HK-2 (cell line): Measurements from ENCODE around the gene NTRK3.
"Not testable (repeated sequence)": the region's sequence is repeated elsewhere in the genome, so short reads cannot be mapped to it uniquely, and the experiment has no call there.

Source experiments
- DNase-seq: peaks from one replicate; pipeline ENCODE4 v3.0.0-alpha.2; 2018; ENCODE audit not compliant: unreplicated experiment

NTRK3 gene

DNA sequence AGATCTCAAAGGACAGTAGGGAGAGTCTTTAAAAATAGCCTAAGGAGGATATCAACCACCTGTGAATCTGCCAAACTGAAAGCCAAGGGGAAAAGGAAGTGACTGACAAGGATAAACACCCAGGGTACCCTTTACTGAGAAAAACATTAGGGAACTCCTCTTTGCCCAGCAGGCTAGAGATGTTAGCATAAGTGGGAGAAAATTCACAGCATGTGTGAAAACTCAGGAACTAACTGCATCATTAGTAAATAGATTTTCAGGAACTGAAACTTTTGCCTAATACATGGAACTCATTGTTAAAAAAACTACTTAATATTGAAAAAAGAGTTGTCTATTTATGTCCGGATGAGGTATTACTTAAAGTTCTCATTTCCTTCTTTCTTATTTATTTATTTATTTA is 375.5 kb downstream of the NTRK3 start:
- DNase-seq, result no peak

DNA sequence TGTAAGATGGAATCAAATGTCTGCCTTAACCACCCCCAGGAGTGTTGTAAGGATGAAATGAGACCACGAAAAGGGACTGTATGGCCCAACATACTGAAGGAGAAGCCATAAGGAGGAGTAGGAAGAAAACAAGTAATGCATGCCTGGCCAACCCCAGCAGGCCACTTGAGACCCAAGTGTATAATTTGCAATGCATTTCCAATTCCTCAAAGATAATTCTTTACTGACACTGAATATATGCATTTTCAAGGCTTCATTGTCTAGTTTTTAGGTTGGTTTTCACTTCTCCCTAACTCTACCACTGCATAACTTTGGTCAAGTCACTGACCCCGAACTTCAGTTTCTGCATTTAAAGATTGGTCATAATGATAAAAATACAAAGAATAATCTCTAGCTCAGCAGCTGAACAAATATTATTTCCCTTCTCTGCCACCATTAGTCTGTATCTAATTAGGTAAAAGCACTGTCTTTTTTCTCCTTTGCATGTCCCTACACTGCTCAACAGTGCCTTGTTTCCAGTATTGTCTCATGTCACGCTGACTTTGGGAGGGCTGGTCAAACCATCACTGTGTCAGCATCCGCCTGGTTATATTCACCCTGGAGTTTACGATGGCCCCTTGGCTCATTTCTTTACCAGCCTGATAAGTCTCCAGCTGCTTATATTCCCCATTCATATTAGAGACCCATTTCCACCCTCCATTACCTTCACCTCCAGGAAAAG is 378.6 kb downstream of the NTRK3 start:
- no peak for DNase-seq

DNA sequence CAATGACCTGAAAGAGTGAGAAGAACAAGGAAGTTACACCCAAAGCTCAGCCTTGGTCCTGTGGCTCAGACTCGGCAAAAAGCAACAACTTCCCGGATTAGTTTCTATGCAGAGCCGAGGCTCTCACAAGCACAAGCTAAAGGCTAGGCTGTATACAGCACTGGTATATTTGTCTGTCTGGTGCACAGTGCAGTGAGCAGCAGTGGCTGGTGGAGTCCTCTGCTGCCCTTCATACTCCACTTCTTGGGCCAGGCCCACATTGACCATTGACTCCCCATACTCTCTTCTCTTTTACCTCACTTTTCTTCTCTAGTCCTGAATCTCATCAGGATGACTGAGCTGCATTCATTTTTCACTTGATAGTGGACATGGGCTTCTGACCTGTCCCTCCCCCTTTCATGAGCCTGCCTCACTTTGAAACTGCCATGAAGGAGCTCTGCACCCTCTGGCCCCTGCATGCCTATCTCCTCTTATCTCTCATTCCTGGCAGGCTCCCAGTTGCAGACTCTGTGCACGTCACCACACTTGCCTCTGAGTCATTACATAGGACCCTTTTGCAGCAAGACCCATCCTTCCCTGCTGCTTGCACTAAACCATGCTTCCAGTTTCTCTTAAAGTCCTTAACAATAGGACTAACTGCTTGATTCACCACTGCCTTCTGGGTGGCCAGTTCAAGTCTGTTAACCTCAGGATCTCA is 379.3 kb downstream of the NTRK3 start:
- DNase-seq, result no peak

DNA sequence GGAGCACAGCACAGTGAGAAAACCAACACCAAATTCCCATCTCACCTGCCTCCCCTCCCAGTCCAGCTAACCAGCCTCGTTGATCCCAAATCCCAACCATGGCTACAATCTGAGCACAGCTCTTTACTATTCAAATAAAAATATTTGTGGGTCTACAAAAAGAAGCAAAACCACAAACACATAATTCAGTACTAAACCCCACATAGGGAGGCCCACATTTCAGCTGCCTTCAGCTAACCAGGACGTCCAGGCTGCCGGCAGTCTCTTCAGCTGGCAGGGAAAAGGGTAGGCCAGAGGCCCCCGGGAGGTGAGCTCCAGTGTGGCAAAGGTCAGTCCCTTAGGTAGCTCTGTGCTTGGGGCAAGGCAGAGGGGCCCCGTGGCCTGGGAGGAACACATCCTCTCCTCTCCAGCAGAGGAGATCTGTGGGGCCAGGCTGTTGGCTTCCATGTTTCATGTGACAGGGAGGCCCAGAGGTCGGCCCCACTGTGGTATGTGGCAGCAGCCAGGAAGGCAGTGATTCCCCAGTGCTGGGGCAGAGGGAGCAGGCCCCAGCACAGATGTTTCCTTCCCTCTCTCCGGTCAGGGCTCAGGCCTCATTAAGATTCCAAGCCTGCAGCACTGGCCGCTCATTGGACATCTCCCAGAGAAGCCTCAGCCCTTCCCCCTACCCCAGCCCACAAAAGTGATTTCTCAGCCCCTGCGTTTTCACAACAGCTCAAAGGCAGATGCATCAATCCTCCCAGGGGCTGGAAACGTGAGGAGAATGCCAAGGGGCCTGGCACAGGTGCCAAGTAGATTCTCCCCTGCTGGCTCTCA is 381.4 kb downstream of the NTRK3 start:
- DNase-seq, result no peak

DNA sequence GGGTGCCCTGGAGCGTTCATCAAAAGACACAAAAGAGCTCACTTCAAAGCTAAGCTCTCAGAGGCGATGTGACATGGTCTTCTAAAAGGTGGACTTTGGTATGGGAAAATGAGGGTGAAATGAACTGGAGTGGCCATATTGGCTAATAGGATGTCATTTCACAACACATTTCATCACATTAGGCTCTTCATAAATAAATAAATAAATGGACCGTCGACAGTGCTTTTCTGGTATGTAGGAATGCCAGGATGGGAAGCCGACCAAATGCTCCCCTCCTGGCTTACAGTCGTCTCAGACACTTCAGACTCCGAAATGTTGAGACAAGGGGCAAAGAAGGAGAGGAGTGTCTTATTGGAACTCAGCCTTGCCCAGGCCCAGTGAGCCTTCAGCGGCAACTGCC is 383.0 kb downstream of the NTRK3 start:
- DNase-seq, result no peak

DNA sequence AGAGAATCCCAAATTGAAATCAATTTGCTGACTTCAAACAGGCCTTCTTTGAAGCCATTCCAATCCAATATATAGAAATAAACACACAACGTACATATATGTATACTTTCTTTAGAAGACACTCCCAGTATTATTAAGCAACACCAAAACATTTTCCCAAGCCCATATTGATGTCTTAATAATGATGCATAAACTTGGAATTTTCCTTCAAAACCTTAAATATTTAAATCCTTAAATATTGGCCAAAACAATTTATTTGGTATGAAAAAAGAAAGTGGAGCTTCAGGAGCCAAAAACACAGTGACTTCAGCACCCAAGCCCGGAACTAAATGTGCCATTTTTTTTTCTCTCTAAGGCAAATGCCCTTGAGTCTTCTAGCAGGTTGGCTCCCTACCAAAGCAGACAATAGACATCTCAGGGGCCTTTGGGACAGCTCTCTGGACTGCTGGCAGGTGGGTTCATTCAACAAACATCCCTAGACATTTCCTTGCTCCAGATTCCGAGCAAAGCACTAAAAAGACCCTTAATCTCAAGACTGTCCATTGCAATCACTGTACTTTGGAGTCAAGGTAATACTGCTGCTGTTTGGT is 384.7 kb downstream of the NTRK3 start:
- no peak for DNase-seq

DNA sequence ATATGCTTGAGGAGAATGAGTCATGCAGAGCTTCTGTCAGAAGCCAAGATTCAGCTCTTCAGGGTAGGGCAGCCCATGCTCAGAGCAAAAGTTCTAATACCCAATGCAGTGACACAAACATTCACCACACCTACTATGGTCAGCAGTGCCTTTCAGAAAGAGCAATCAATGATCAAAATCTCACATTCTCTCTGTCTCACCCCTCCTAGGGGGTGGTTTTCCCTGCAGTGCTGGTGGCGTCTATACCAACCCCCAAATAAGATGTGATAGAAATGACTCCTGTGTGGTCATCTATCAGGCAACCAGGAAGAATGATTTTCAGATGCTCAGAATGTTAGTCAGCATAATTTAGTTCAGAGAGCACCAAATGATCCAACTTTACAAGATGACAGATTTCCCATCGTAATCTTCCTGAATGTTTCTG is 385.3 kb downstream of the NTRK3 start:
- DNase-seq, result no peak

DNA sequence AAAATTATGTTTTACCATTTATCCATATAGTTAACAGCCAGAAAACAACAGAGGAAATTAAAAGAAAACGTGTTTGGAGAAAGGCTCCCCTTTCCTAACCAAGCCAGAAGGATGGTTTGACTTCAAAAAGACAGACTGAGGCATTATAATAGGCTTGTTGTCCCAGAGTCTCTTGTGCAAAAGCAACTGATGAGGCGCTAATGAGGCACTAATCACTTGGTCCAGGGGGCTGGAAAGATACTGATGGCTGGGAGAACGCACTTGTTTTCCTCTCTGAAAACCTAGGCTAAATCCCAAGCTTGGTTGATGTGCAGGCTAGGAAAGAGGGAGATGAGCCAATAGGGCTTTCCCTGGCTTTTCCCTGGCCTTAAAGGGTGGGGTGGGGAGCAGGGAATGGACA is 389.6 kb downstream of the NTRK3 start:
- DNase-seq, result no peak

DNA sequence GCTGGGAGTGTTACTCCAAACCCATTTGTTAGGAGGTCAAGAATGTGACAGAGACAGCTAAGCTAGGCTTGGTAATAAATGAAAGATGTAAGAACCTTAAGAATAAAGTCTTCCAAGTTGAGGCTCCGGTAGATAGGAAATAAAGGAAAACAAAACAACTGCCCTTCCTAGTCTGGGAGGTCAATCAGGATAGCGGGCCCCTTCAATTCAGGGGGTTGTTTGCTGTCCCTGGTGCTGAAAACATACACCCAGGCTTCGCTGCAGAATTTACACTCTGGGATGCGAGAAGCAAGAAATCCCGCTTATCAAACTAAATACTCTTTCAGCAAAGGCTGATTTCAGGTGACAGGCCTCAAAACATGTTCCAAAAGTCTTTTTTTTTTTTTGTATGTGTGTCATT is 393.4 kb downstream of the NTRK3 start:
- no peak for DNase-seq

DNA sequence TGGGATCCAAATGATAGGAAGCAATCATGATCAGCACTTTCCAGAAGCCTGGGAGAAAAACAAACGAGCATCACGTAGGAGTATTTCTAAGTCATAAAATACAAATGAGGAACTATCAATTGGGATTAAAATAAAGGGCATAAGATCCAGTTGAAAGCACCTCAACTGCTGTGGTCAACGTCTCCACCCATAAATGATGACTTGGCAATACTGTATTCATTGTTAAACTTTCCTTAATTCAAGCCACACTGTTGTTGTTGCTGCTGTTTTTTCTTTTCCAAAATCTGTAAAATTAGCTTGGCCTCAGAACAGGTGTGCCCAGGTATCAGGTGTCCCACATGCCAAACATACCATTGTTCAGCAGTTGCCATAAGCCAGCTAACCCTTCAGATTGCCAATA is 395.8 kb downstream of the NTRK3 start:
- DNase-seq, result no peak

DNA sequence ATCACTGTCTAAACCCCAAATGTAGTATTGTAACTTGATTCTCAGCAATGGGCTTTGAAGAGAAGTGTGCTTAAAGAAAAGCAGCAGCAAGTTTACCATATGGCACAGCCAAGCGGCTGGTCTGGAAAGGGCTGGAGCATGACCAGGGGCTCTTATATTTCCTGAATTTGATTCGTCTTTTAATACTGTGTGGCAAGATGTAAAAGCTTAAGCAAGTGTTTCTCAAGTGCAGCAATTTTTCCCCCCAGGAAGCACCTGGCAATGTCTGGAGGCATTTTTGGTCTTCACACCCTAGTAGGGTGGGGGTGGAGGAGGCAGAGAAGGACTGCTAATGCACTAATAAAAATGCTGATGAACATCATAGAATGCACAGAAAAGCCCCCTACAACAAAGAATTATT is 397.9 kb downstream of the NTRK3 start:
- DNase-seq, result no peak

DNA sequence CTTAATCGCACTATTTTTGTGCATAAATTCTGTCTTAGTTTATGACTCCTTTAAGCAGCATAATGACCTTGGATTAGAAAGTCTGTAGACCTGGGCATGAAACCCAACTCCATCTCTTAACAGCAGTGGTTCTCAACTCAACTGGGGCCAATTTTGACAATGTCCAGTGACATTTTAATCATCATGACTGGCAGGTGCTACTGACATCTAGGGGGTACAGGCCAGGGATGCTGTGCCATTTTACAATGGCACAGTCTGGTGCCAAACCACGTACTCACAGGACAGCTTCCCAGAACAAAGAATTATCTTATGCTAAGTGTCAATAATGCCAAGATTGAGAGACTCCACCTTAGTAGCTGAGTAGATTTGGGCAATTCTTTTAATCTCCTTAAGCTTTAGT is 405.0 kb downstream of the NTRK3 start:
- DNase-seq, result no peak

DNA sequence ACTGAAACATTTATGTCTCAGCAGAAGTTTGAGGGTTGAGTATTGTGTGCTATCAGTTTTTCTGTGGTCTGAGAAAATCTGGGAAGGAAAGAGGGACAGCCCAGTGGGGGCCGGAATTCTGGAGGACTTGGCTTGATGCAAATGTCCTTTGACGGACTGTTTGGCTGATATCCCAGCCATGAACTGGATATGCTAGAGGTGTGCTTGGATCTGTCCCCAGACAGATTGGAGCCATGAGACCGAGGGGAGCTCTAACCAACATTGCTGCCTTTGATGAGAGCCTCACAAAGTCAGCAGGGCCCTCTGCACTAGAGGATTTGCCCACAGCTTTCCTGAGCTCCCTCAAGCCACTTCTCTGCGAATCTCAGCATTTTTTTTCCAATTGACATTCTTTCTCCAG is 405.6 kb downstream of the NTRK3 start:
- no peak for DNase-seq

DNA sequence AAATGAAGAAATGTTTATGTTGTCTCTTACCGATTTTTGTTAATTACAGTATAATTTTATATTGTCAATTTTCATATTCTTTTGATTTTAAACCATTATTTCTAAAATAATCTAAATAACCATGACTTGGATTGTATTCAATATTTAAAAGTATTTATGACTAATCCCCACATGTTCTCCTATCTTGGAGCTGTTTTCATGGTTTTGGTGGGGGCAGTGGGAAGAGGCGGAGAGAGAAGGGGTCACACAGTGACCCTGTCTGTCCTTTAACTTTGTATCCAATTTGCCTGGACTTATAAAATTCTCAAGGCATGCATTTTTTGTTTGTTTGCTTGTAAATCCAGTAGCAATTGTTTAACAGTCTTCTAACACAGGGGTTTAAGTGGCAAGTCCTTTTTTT is 407.4 kb downstream of the NTRK3 start:
- no peak for DNase-seq

DNA sequence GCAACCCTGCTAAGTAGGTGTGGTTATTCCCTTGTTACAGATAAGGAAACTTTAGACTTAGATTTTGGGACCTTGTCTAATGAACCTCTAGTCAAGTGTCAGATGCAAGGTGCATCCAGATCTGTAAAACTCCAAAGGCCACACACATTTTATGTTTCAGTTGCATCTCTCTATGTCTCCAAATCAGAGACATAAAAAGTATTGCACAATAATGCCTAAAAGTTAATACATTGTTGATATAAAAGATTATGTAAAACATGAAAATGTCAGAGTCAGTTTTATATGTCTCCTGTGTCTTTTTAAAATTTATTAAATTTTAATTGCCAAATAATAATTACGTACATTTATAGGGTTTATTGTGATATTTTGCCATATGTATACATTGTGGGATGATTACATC is 408.5 kb downstream of the NTRK3 start:
- no peak for DNase-seq

DNA sequence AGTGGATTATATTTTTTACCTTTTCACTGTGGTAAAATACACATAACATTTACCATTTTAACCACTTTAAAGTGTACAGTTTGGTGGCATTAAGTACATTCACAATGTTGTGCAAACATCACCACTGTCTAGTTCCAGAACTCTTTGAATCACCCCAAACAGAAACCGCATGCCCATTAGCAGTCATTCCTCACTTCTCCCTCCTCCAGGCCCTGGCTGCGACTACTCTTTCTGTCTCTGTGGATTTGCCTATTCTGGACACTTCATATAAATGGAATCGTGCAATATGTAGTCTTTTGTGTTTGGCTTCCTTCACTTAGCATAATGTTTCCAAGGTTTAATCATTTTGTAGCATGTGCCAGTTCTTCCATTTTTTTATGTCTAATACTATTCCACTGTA is 409.8 kb downstream of the NTRK3 start:
- no peak for DNase-seq

DNA sequence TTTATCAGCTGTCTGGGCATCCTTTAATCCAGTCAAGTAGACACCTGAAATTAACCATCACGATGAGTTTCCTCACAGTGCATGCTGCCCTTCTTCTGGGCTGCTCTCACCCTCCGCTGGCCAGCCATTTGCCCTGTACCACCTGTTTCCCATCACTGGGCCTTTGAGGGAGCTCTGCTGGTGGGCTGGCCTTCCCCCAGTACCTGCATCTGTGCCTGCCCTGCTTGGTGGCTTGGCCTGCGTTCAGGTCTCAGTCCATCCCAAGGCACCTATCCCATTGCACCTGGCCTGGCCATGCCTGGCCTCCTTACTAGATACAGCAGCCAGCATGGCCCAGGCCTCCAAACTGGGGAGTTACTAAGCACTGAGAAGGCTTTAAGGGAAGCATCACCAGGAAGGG is 413.2 kb downstream of the NTRK3 start:
- DNase-seq, result no peak

DNA sequence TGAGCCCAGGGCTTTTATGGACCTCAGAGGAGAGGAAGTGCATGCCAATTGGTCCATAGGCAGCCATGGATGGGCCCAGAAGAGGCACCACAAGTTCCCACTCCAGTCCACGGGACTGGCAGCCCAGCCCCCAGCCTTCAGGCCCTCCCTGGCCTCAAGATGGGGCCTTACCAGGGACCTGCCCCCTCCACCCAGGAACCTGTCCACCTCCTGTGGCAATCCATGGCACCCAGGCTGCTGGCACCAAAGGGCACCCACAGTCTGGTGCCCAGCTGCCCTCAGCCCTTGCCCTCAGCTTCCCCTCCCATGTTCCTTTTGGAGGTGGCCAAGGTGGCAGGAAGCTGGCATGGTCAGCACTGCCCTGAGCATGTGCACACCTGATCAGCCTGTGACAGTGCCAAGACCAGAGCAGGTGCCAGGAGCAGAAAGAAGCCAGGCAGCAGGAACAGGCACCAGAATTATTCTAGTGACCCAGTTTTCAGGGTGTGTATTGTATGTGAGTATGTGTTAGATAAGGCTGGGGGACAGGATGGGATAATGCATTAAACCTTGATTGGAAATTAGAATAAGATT is 415.0 kb downstream of the NTRK3 start:
- no peak for DNase-seq

DNA sequence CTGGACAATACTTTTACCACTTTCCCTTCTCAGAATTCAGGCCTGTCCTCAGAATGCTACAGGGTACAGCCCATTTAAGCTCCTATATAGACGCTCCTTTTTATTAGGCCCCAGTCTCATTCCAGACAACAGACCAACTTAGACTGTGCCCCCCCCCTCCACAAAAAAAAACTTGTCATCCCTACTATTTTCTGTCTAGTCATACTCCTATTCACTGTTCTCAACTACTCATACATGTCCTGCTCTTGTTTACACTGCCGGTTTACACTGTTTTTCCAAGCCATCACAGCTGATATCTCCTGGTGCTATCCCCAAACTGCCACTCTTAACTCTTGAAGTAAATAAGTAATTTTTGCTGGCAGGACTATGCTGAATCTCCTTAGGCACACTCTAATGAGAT is 420.7 kb downstream of the NTRK3 start:
- not testable (repeated sequence) for DNase-seq

DNA sequence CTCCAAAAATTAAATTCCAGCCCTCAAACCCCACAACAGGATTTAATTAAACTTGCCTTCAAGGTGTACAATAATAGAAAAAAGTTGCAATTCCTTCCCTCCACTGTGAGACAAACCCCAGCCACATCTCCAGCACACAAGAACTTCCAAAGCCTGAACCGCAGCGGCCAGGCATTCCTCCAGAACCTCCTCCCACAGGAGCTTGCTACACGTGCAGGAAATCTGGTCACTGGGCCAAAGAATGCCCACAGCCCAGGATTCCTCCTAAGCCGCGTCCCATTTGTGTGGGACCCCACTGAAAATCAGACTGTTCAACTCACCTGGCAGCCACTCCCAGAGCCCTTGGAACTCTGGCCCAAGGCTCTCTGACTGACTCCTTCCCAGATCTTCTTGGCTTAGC is 423.2 kb downstream of the NTRK3 start:
- not testable (repeated sequence) for DNase-seq

DNA sequence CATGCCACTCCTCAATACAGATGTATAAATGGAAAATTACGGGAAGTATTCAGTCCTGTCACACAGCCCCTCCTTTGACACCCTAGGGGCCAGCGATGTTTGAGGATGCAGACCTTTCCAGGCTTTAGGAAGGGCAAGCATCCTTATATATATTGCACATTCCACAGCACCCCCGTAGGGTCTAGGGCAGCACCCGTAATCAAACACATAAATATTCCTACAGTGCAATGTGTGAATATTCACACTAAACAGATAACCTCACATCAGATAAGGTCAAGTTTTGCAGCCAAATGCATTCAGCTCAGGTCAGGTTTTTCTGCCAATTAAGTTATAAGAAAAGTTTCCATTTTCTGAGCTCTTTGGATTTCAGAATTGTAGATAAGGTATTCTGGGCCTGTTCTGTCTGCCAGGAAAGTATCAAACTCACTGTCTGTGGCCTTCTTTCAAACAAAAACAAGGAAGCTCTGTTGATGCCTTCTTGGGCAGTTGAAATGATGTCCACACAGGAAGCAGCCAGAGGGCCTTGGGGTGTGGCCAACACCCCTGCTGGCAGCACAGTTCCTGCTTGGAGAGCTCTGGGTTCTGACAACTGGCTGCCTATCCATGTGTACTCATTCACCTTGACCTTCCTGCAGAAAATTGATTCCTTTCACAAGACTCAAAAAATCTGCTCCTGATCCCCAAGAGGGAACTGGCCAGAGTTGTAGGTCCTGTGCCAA is 427.0 kb downstream of the NTRK3 start:
- DNase-seq, result no peak
